Measurements from ENCODE around the gene MKS1.

MKS1 gene

DNA sequence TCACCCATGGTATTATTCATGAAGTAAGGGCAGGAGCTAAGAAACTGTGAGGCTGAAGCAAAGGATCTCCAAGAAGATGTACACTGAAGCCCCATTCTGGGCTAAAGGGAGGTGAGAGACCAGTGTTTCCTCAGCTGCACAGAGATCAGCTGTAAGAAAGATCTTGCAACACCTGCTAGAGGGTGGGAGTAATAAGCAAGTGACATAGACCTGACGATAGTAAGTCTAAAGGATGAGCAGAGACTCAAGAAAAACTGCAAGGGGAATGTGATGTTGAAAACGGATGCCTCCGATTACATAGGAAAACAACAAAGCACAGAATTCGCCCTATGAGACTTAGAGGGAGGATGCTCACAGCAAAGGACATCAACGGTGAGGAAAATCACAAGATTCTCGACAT lies 52.4 kb downstream of the MKS1 start, which contains the start of gene OR4D2:
TSS of gene OR4D2 (plus strand) at position 301 of the 400 bp plus-strand sequence. CDS start 2,674 bp downstream, outside the sequence.
- peaks cover 2% of the 10 kb centered on the region for H3K36me3 Mint-ChIP-seq
- H3K27ac Mint-ChIP-seq: peak within 1 kb of the TSS; percentile 75
- peaks cover 4% of the 10 kb centered on the region for H3K9me3 Mint-ChIP-seq

DNA sequence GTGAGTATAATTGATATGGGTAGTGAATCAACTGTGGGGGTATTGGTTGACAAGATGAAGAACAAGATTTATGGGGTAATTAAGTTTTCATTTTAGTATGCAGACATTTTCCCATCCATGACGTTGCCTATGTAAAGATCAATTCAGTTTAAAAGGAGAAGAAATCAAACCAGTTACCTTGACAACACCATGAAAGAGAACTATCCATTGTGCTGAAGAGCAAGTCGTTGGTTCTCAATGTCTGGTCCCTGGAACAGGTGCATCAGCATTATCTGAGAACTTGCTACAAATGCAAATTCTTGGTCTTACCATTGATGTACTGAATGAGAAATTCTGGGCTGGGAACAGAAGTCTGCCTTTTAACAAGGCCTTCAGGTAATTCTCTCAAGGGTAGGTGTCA lies 53.1 kb downstream of the MKS1 start:
- H3K4me1 Mint-ChIP-seq: peaks cover 52% of the 10 kb centered on the region
- H3K4me3 Mint-ChIP-seq: no peak overlapping the region
- no peaks in the 10 kb centered on the region for H3K27me3 Mint-ChIP-seq
- H3K9me3 Mint-ChIP-seq: peaks cover 4% of the 10 kb centered on the region
- peaks cover 2% of the 10 kb centered on the region for H3K36me3 Mint-ChIP-seq
- no peak overlapping the region for H3K27ac Mint-ChIP-seq

More for the DNA sequence above, 52.4 kb downstream of the MKS1 start, which contains the start of gene OR4D2:
- Mint-ChIP-seq H3K4me1 (peaks cover 59% of the 10 kb centered on the region), H3K4me3 (no peak within 1 kb of the TSS), H3K27me3 (no peaks in the 10 kb centered on the region)

DNA sequence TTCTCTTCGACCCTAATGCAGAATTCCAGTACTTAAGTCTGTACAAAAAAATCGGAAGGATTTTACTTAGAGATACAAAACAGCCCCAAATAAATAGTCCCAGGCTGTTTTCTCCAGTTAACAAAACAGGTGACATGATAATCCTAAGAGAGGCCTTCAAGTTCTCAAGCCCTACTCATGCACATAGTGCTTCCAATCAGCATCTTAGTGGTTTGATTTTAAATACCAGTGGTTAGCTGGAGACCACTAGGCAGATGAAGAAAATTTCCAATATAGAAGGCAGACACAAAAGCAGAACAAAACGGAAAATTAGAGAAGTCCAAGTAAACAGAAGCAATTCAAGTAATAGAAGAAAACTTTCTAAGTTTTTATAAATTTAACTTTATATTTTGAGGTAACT lies 57.5 kb downstream of the MKS1 start:
- Mint-ChIP-seq H3K4me1 (peaks cover 44% of the 10 kb centered on the region), H3K27me3 (no peaks in the 10 kb centered on the region), H3K36me3 (peaks cover 6% of the 10 kb centered on the region), H3K4me3 (no peak overlapping the region), H3K27ac (no peak overlapping the region), H3K9me3 (no peaks in the 10 kb centered on the region)

DNA sequence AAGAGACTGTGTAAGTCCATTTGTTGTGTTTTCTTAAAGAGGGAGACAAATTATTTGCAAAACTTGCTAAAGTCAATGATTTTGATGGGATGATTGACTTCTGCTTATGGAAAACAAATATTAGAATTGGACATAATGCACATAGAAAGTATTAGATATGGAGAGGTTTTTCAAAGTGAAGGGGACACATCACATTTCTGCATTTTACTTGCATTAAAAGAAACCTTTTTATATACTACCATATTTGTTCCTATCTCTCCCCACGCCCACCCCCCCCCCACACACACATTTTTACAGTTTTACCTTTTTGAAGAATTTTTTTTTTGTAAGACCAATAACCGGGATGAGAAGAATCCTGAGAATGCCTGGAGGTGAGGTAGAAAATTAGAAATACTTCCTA lies 60.9 kb downstream of the MKS1 start:
- H3K4me1 Mint-ChIP-seq: peaks cover 61% of the 10 kb centered on the region

DNA sequence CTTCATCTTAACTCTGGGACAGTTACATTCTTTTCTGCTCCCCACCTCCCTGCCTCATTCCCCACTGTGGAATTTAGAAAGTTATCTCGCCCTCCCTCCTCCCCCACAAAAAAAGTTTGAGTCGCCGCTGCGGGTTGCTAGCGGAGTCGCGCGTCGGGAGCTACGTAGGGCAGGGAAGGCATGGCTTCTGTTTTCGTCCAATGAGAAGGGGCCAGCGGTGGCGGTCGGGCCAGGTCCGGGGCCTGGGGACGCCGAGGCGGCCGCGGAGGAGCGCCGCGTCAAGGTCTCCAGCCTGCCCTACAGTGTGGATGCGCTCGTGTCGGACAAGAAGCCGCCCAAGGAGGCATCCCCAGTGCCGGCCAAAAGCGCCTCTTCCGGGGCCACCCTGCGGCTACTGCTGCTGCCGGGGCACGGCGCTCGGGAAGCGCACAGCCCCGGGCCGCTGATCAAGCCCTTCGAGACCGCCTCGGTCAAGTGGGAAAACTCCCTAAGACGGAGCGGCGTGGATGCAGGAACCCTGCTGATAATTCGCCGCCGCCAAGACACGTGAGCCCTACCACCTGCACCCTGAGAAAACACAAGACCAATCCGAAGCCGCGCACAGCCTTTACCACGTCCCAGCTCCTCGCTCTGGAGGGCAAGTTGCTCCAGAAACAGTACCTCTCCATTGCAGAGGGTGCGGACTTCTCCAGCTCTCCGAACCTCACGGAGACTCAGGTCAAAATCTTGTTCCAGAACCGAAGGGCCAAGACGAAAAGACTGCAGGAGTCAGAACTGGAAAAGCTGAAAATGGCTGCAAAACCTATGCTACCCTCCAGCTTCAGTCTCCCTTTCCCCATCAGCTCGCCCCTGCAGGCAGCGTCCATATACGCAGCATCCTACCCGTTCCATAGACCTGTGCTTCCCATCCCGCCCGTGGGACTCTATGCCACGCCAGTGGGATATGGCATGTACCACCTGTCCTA lies 61.9 kb downstream of the MKS1 start:
- no peaks in the 10 kb centered on the region for H3K27me3 Mint-ChIP-seq
- H3K27ac Mint-ChIP-seq: peak overlapping the region; percentile 95
- H3K4me3 Mint-ChIP-seq: peak overlapping the region; percentile 93
- H3K9me3 Mint-ChIP-seq: no peaks in the 10 kb centered on the region
- H3K4me1 Mint-ChIP-seq: peaks cover 72% of the 10 kb centered on the region
- H3K36me3 Mint-ChIP-seq: peaks cover 3% of the 10 kb centered on the region

More for the DNA sequence above, 60.9 kb downstream of the MKS1 start:
- H3K9me3 Mint-ChIP-seq: no peaks in the 10 kb centered on the region
- no peak overlapping the region for H3K27ac Mint-ChIP-seq
- H3K27me3 Mint-ChIP-seq: no peaks in the 10 kb centered on the region
- H3K36me3 Mint-ChIP-seq: peaks cover 3% of the 10 kb centered on the region
- no peak overlapping the region for H3K4me3 Mint-ChIP-seq
